Spleen (tissue), 11 donors: ENCODE results near the gene SLC9A4. TPM values are rescaled to one million over a fixed set of nuclear protein-coding genes. Genes with fewer than 3 reads are reported as not detected.
"Not testable (repeated sequence)": the region's sequence is repeated elsewhere in the genome, so short reads cannot be mapped to it uniquely, and the experiment has no call there.

Source experiments
- DNase-seq: peaks from one replicate; pipeline ENCODE4 v3.0.0-alpha.2; 2020
- H3K27ac ChIP-seq, 8 donors: fragments of 200-600 bp; sonication (generic) in 7 of 8; 1 replicate in 4 of 8; 2 replicates in 4 of 8; pipeline versions ENCODE4 v1.5.0 to v1.8.0; 2016 to 2021; ENCODE audit warnings: inconsistent platforms in 4 of 8, mild to moderate bottlenecking in 4 of 8, moderate library complexity in 1 of 8
- H3K27me3 ChIP-seq, 7 donors: fragments of 200-600 bp; sonication (generic) in 6 of 7; replicated peaks in 1 of 7; 1 replicate in 4 of 7; 2 replicates in 3 of 7; pipeline versions ENCODE4 v1.5.0 to v1.8.0; 2016 to 2021; ENCODE audit warnings: inconsistent platforms in 3 of 7, mild to moderate bottlenecking in 1 of 7
- H3K36me3 ChIP-seq, 6 donors: fragments of 200-600 bp; sonication (generic) in 5 of 6; 1 replicate in 4 of 6; 2 replicates in 2 of 6; pipeline versions ENCODE4 v1.5.0 to v1.8.0; 2016 to 2021; ENCODE audit warnings: inconsistent platforms in 2 of 6
- H3K4me1 ChIP-seq, 6 donors: fragments of 200-600 bp; sonication (generic) in 5 of 6; 1 replicate in 3 of 6; 2 replicates in 3 of 6; pipeline versions ENCODE4 v1.5.0 to v1.8.0; 2016 to 2021; ENCODE audit warnings: inconsistent platforms in 3 of 6
- H3K4me3 ChIP-seq, 8 donors: fragments of 200-600 bp; sonication (generic) in 7 of 8; 1 replicate in 4 of 8; 2 replicates in 4 of 8; pipeline versions ENCODE4 v1.5.0 to v1.8.0; 2016 to 2021; ENCODE audit warnings: inconsistent platforms in 4 of 8, mild to moderate bottlenecking in 4 of 8, moderate library complexity in 2 of 8
- H3K9me3 ChIP-seq, 8 donors: fragments of 200-600 bp; sonication (generic) in 7 of 8; 1 replicate in 4 of 8; 2 replicates in 4 of 8; pipeline versions ENCODE4 v1.5.0 to v1.8.0; 2016 to 2021; ENCODE audit warnings: inconsistent platforms in 4 of 8
- POLR2A ChIP-seq, 3 donors: fragments of 450-650 bp; IDR thresholded peaks; one replicate each; pipeline ENCODE4 v1.5.1; 2017; ENCODE audit warnings: antibody characterized with exemption in 3 of 3, mild to moderate bottlenecking in 1 of 3
- POLR2AphosphoS5 ChIP-seq, 3 donors: sonication (generic); formaldehyde crosslinking; IDR thresholded peaks; one replicate each; pipeline ENCODE4 v1.5.1; 2017; ENCODE audit warnings: antibody characterized with exemption in 3 of 3
- WGBS, 5 donors: extraction: QIAGEN DNeasy Blood & Tissue Kit in 3 of 5; methylation state at CpG; one replicate each; pipeline versions ENCODE4 v1.1.5 to v1.1.7; 2013 to 2018; 5-methylcytosine and 5-hydroxymethylcytosine counted together
- intact Hi-C: fragments of 100-400 bp; cut with DNase I; formaldehyde crosslinking; loops from one replicate; pipeline ENCODE4 v1.15.0; 2023; ENCODE audit warnings: low total_unique reads
- polyA plus RNA-seq, 3 donors: library from polyadenylated mRNA; stranded (reverse); fragments of 200-250 nt; gene quantifications; one replicate each; pipeline ENCODE4 v1.2.1, GENCODE V29; 2013
- total RNA-seq, 7 donors: library from RNA; depleted of rRNA in 3 of 7; stranded (reverse); fragments of >200 nt in 3 of 7; fragmentation: NEBNext Ultra II Directional in 4 of 7; extraction: Animal tissue kit (Norgen Biotek cat#: 25700) in 4 of 7; gene quantifications; one replicate each; pipeline versions ENCODE4 v1.1.0 to v1.2.1, GENCODE V29; 2016 to 2021
- TF ChIP-seq, protein P1 (sequence below), 11 experiments: fragments of 200-600 bp in 7 of 11; fragments of 450-650 bp in 4 of 11; sonication (generic) in 4 of 11; IDR thresholded peaks in 8 of 11; conservative IDR thresholded peaks in 3 of 11; 1 replicate in 7 of 11; 2 replicates in 4 of 11; pipeline versions ENCODE4 v1.4.0 to v1.8.0; 2016 to 2021; ENCODE audit warnings: antibody characterized with exemption in 11 of 11, inconsistent platforms in 4 of 11, mild to moderate bottlenecking in 1 of 11
- donor health status: healthy with polysubstance abuse.
- donor health status: DM: no; HTN: no; CAD: no; lungs with moderate emphysema.
- donor health status: DM: no; HTN: no; CAD: no.
- donor health status: Bipolar disorder and iron deficiency.
- donor health status: healthy.
- donor health status: DM: no; HTN: no; CAD: no.
- donor health status: DM: yes; HTN: yes; CAD: no.

The SLC9A4 gene
- total and polyA plus RNA-seq, 10 donors, result 0.10 TPM; not detected in 9

DNA sequence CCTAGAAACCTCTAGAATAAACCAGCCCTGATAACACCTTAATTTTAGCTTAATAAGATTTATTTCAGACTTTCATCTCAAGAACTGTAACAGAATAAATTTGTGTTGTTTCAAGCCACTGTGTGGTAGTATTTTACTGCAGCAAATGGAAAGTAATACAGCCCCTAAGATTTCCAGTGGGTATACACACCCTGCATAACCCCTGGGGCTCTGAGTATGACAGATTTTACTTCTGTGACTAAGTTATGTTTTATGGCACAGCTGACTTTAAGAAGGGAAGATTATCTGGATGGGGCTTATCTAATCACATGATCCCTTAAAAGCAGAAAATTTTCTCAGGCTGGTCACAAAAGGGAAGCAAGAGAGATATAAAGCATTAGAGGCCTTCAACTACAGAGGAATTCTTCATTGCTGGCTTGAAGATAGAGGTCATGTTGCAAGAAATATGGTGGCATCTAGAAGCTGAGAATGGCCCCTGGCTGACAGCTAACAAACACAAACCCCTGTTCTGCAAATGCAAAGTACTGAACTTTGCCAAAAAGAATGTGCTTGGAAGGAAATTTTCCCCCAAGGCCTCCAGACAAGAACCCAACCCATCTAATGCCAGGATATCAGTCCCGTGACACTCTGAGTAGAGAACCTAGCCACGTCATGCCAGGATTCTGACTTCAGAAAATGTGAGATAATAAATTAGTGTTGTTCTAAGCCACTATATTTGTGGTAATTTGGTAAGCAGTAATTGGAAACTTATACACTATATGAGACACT is 78.5 kb downstream of the SLC9A4 start:
- no peaks in the 10 kb centered on the region for H3K4me1 ChIP-seq
- peaks cover 4 to 51% (median 43%) of the 10 kb centered on the region in 8 donors for H3K9me3 ChIP-seq
- no peak overlapping the region for H3K27ac ChIP-seq
- no peak for DNase-seq
- intact Hi-C loops, result no loop called here
- no peaks in the 10 kb centered on the region for H3K27me3 ChIP-seq
- no peak overlapping the region for H3K4me3 ChIP-seq
- H3K36me3 ChIP-seq, result no peaks in the 10 kb centered on the region
- WGBS, 5 donors, result 68 to 92% (median 84%) methylated on average over 2 of the region's 2 CpGs
- TF ChIP-seq POLR2AphosphoS5 (IDR thresholded peaks at IDR 0.05), result no peak
- TF ChIP-seq POLR2A (IDR thresholded peaks at IDR 0.05), result no peak
- TF ChIP-seq, protein P1, sequence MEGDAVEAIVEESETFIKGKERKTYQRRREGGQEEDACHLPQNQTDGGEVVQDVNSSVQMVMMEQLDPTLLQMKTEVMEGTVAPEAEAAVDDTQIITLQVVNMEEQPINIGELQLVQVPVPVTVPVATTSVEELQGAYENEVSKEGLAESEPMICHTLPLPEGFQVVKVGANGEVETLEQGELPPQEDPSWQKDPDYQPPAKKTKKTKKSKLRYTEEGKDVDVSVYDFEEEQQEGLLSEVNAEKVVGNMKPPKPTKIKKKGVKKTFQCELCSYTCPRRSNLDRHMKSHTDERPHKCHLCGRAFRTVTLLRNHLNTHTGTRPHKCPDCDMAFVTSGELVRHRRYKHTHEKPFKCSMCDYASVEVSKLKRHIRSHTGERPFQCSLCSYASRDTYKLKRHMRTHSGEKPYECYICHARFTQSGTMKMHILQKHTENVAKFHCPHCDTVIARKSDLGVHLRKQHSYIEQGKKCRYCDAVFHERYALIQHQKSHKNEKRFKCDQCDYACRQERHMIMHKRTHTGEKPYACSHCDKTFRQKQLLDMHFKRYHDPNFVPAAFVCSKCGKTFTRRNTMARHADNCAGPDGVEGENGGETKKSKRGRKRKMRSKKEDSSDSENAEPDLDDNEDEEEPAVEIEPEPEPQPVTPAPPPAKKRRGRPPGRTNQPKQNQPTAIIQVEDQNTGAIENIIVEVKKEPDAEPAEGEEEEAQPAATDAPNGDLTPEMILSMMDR (IDR thresholded peaks at IDR 0.05 in 8 of 11, conservative IDR thresholded peaks at IDR 0.05 in 3 of 11), result no peak

DNA sequence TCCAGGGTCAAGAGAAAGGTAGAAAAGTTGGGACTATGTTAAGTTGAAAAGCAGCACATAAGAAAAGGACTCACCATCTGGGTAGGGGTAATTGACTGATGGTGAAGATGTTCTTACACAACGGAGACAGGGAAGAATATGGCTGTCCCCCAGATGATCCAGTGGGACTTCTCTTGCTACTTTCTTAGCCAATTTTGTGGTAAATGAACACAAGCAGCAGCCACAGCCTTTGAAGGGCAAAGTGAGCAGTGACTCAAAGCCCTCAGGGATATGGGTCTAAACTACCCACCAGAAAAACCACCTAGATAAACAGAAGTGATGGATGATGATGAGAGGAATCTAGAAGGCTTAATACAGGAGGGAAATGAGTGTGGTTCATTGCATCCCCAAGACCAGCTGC is 80.6 kb downstream of the SLC9A4 start:
- Histone ChIP-seq H3K36me3 (no peaks in the 10 kb centered on the region), H3K9me3 (peaks cover 0 to 32% (median 27%) of the 10 kb centered on the region in 8 donors), H3K4me3 (no peak overlapping the region), H3K27me3 (no peaks in the 10 kb centered on the region), H3K27ac (no peak overlapping the region), H3K4me1 (no peaks in the 10 kb centered on the region)
- intact Hi-C loops, result no loop called here
- 0 to 44% (median 0%) methylated on average over 1 of the region's 1 CpG for WGBS, 5 donors
- TF ChIP-seq POLR2AphosphoS5 (IDR thresholded peaks at IDR 0.05) (no peak), POLR2A (IDR thresholded peaks at IDR 0.05) (no peak)
- TF ChIP-seq, protein P1 (IDR thresholded peaks at IDR 0.05 in 8 of 11, conservative IDR thresholded peaks at IDR 0.05 in 3 of 11), result no peak
- no peak for DNase-seq

DNA sequence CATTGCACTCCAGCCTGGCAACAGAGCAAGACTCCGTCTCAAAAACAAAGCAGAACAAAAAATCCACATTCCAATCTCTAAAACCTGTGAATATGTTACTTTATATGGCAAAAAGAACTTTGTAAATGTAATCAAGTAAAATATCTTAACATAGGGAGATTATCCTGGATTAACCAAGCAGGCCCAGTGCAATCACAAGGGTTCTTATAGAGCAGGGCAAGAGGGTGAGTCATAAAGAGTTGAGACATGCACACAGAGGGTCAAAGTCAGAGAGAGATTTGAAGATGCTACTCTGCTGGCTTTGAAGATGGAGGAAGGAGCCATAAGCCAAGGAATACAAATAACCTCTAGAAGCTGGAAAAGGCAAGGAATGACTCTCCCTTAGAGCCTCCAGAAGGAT is 85.4 kb downstream of the SLC9A4 start:
- no peaks in the 10 kb centered on the region for H3K4me1 ChIP-seq
- H3K27me3 ChIP-seq, result no peaks in the 10 kb centered on the region
- intact Hi-C loops, result no loop called here
- TF ChIP-seq POLR2AphosphoS5 (IDR thresholded peaks at IDR 0.05) (no peak), POLR2A (IDR thresholded peaks at IDR 0.05) (no peak)
- TF ChIP-seq, protein P1 (IDR thresholded peaks at IDR 0.05 in 8 of 11, conservative IDR thresholded peaks at IDR 0.05 in 3 of 11), result no peak
- 80 to 96% (median 90%) methylated on average over 1 of the region's 1 CpG for WGBS, 5 donors
- no peaks in the 10 kb centered on the region for H3K36me3 ChIP-seq
- peaks cover 0 to 5% (median 0%) of the 10 kb centered on the region in 8 donors for H3K9me3 ChIP-seq
- H3K27ac ChIP-seq, result no peak overlapping the region
- no peak overlapping the region for H3K4me3 ChIP-seq
- no peak for DNase-seq

DNA sequence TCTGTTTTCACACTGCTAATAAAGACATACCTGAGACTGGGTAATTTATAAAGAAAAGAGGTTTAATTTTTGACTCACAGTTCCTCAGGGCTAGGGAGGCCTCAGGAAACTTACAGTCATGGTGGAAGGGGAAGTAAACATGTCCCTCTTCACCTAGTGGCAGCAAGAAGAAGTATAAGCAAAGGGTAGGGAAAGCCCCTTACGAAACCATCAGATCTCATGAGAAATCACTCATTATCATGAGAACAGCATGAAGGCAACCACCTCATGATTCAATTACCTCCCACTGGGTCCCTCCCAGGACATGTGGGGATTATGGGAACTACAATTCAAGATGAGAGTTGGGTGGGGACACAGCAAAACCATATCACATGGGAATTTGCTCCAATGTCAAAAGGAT is 89.5 kb downstream of the SLC9A4 start:
- H3K27me3 ChIP-seq, intact Hi-C loops, H3K4me3 ChIP-seq, H3K4me1 ChIP-seq, DNase-seq, H3K36me3 ChIP-seq, H3K27ac ChIP-seq: not testable (repeated sequence)
- peaks cover 0 to 24% (median 9%) of the 10 kb centered on the region in 8 donors for H3K9me3 ChIP-seq
- WGBS, 5 donors, result 81 to 93% (median 85%) methylated on average over 1 of the region's 1 CpG
